Measurements from ENCODE around the gene SMAD7. TPM values are rescaled to one million over a fixed set of nuclear protein-coding genes. Genes with fewer than 3 reads are reported as not detected.

SMAD7 gene
- polyA plus RNA-seq, 1 donor: 7.4 TPM

DNA sequence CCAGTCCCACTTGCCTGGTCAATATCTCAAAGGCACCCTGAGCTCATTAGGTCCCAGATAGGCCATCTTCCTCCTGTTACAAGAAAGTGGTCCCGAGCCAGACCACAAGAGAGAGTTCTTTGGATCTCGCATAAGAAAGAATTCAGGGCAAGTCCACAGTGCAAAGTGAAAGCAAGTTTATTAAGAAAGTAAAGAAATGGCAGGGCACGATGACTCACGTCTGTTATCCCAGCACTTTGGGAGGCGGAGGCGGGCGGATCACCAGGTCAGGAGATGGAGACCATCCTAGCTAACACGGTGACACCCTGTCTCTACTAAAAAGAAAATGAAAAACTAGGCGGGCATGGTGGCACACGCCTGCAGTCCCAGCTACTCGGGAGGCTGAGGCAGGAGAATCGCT is 10.8 kb upstream of the SMAD7 start:
- no peak for DNase-seq (ENCODE audit: low read depth)

DNA sequence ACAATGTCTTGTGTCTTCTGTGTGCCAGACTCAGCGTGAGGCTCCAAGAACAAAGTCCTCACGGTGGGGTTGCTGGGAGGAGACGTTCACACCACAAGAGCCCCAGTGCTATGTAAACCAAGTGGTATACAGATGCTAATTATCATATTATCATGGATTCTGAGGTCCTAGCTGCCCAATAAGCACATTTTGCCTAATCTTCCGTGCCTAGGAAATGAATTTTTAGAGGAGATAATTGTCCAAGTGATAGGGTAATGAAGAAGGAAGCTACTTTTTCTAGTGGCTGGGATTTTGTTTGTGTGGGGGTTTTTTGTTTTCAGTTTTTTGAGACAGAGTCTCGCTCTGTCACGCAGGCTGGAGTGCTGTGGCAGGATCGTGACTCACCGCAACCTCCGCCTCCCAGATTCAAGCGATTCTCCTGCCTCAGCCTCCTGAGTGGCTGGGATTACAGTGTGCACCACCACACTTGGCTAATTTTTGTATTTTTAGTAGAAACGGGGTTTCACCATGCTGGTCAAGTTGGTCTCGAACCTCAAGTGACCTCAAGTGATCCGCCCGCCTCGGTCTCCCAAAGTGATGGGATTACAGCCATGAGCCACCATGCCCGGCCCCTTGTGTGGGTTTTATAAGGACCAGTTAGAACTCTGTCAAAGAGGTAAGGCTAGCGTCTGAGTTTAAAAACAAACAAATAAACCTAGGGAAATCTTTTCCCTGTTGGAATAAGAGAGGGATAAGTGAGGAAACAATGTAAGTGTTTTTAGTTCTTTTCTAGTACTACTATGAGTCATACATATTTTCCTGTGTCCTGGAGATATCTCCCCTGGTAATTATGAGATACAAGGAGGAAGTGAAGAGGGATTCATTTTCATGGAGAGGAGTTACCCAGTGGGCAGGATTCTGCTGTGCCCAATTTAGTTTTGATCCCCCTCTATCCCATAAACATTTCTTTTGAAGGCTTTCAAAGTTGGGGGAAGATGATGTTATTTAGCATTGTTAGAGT is 9.5 kb upstream of the SMAD7 start:
- no peak for DNase-seq (ENCODE audit: low read depth)

DNA sequence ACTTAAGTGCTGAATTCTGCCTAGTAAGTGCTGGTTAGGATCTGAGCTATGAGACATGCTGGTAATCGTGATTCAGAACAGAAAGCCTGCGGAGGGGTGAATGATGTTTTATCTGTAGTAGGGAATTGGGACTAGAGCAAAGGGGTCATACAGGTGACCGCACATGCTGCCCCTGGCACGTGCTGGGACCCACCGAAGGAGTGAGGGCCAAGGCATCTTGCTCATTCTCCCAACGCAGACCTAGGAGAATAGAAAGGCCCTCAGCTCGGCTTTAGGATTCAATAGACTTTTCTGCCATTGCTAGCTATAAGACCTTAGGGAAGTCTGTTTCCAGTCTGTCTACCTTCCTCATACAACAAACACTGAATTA is 8.8 kb upstream of the SMAD7 start:
- no peak for DNase-seq (ENCODE audit: low read depth)

DNA sequence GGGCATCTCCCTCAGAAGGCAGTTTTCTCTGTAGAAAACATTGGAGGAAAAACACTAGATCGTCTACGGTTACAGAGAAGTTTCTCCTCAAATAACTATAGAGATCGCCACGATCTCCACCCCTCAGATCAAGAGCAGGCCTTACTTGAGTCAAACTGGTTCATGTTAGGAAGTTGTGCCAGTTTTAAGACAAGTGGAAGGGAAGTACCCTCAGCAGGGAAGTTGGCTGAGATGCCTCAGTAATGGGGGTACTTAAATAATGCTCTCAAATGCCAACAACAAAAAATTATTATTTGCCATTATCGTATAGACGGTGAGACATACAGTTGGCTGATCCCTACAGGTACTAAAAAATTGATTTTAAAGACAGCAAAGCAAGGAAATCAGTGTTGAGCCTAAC is 8.2 kb upstream of the SMAD7 start:
- no peak for DNase-seq (ENCODE audit: low read depth)

DNA sequence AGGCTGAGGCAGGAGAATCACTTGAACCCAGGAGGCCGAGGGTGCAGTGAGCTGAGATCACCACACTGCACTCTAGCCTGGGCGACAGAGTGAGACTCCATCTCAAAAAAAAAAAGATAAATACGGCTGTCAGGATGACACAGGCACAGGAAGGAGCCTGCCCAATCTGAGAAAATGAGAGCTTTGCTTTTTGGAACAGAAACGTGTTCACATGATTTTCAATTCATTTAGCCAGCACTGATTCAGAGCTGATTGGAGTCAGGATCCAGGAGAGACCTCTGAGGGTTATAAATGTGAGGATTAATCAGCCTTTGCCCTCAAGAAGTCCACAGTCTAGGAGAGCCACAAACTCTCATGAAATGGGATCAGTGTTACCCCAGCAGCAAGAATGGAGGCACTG is 6.9 kb upstream of the SMAD7 start:
- no peak for DNase-seq (ENCODE audit: low read depth)

DNA sequence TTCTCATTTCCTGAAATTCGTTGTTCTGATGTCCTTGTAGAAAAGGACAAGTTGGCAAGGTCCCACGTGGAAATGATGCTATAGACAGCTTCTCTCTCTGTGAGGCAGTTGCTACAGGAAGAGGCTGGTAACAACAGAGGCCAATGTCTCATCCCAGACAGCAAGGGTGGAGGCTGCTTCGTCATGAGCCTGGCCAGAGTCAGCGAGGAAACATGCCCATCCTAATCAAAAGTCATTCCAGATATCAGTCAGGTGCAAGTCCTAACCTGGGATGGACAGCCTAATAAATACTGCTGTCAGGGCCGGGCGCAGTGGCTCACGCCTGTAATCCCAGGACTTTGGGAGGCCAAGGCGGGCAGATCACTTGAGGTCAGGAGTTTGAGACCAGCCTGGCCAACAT is 6.4 kb upstream of the SMAD7 start:
- no peak for DNase-seq (ENCODE audit: low read depth)

DNA sequence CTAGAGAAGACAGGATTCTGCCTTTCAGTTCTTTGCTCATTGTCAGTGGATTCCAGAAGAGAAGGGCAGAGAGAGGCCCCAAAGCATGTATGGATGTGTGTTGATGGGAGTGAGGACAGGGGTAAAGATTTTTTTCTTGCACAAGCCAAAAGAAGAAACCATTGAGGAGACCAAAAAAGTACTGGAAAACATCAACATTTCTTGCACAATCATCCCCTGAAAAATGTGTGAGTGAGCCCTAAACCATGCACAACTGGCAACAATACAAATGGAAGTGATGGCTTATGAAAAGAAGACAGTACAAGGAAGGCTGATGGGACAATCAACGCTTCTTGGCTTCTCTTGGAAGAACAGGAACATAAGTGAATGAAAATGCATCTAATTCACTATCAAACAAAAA is 5.6 kb upstream of the SMAD7 start:
- no peak for DNase-seq (ENCODE audit: low read depth)

DNA sequence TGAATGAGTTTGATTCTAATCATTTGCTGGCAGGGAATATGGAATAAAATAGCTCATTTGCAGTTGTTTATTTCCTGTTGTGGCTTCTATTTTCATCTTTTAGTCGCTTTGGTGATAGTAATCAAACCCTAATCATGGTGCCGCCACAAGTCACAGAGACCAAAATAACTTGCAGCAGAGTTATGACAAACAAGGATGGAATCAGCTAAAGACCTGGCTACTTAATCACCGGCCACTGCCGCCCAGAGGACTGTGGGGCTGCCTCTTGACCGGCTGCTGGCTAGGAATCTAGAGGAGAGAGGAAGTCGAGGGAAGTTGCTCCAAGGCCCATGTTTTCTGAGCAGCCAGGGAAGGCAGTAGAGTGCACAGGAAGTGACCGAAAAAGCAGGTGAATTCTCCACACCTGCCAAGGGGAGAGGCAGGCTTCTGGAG is 5.1 kb upstream of the SMAD7 start:
- no peak for DNase-seq (ENCODE audit: low read depth)

DNA sequence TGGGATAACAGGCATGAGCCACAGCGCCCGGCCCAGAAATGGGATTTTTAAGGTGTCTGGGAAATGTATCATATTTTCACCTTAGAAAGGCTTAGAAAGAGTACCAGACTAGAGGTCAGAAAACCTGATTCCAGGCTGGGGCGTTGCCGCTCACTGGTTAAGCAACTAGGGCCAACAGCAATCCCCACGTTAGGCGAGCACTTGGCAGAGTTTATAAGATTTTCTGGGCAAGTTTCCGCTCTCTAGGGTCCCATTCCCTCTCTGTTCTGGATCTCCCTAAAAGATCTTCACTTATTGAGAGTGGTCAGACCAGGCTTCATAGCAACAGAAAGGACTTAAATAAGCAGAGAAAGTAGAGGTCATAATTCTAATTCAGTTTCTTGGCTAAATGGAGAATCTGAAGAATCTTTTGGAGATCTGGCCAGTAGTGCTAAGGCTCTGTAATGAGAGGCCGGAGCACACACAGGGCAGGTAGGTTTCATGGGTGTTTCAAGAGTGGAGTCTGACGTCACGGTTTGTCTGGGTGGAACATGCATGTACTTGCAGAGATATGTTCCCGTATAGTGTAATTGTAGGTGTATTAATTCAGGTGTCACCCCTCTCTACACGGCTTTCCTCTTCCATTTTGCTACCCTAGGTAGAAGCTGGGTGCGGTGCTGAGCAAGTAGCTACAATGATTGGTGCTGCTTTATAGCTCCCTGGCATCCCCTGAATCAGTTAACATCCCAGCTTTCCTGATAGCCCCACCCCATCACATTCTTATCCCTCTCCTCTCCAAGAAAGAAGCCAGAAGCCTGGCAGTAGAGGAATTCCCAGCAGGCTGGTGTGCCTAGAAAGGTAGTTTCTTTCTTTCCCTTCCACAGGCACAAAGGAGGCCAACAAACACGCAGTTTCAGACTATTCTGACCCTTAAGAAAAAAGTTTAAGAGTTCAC is 4.4 kb upstream of the SMAD7 start:
- DNase-seq (ENCODE audit: low read depth): no peak

DNA sequence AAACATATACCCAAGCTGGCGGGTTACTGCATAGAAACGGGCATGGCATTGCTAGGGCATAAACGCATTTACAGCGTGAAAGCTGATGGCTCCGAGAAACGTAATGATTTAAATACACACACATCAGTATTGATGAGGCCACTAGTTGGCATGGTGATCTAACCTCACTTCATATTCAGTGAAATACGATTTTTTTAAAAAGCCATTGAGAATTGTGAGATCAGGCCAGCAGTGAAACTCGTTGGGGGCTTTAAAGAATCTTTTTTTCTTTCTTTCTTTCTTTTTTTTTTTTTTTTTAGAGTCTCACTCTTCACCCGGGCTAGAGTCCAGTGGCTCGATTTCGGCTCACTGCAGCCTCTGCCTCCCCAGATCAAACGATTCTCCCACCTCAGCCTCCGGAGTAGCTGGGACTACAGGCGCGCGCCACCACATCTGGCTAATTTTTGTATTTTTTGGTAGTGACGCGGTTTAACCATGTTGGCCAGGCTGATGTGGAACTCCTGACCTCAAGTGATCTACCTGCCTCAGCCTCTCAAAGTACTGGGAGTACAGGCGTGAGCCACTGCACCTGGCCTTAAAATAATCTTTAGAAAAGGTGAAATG is 2.4 kb upstream of the SMAD7 start:
- DNase-seq (ENCODE audit: low read depth): no peak

DNA sequence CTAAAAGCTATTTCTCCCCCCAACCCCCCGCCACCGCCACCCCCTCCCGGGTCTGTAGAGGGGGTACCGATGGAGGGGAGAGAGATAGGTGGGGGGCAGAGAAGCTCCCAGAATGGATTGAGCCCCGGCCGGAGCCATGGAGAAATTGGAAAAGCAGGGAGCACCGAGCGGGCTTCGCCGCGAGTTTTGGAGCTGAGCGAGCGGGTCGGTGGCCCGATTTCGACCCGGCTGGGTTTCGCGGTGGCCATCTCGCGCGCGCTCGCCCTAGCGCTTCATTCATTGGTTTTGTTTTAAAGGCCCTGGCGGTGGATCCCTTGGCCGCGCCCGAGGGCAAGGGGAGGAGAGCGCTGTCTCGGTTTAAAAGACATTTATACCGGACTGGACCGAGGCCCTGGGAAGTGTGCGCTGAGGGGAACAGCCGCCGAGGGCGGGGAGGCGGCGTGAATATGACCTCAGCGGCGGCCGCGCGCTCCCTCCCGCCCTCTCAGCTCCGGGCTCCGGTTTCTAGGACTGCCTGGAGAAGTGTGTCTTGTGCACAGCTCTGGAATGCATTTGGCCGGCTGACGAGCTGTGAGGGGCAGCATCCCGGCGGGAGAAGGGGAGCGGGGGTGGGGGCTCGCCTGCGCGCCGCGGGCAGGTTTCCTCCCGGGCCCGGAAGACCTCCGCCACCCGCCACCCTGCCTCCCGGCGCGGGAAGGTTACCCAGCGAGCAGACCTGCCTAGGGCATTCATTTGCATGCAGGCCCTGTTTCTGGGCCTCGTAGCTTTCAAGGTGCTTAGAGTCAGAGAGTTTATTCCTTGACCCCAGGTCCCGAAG is 1.7 kb upstream of the SMAD7 start:
- no peak for DNase-seq (ENCODE audit: low read depth)

DNA sequence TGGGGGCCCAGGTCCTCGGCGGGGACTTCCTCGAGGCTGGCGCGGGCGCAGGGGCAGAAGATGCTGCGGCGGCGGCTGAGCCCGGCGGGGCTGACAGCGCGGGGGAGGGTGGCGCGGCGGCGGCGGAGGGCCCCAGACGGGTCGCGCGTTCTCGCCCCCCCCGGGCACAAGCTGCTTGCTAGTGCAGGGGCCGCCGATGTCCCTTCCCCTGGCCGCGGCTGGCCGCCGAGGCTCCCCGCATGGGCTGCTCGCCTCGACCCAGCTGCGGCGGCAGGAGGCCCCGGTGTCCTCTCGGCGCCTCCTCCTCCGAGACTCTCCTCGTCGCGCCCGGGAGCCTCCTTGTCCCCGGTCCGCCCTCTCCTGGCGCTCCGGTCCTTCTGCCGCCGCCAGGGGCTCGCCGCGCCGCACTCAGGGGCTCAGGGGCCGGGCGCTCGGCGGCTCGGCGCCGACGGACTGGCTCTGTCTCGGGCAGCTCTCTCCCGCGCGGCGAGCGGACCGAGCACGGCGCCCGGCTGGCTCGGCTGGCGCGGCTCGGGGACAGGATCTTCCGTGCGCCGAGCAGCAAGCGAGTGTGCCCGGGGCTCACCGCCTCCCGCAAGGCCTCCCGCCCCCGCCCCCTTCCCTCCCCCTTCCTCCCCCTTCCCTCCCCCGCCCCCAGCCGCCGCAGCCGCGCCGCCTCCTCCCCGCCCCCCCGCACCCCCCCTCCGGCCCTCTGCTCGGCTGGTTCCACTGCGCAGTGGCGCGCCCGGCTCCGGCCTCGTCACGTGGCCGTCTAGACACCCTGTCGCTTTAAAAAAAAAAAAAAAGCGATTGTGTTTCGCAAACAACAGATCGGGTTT is 902 bp upstream of the SMAD7 start:
- DNase-seq (ENCODE audit: low read depth): no peak

DNA sequence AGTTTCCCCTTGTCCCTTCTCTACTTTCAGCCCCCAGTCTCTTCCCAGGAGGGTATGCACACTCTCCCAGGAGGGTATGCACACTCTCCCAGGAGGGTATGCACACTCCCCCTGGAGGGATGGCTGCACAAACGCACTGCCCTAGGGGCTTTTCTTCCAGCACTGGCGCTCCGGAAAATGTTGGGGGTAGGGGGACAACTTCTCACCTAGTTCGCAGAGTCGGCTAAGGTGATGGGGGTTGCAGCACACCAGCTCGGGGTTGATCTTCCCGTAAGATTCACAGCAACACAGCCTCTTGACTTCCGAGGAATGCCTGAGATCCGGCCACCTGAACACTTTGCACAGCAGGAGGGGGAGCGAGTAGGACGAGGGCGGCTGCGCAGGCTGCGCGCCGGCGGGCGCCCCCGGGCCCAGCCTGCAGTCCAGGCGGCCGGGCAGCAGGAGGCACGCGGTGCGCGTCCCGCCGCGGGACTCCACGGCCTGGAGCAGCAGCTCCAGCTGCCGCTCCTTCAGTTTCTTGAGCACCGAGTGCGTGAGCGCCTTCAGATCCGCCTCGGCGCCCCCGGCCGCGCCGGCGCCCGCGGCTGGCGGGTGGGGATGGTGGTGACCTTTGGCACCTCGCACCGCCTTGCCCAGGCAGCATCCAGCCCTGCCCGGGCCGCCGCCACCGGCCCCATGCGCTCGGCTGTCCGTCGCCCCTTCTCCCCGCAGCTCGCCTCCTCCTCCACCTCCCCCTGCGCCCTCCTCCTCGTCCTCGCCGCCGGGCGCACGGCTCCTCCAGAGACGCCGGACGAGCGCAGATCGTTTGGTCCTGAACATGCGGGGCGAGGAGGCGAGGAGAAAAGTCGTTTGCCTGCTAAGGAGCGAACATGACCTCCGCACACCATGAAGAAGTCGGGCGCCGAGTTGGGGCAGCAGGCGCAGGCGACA is 894 bp downstream of the SMAD7 start:
- DNase-seq (ENCODE audit: low read depth): no peak

DNA sequence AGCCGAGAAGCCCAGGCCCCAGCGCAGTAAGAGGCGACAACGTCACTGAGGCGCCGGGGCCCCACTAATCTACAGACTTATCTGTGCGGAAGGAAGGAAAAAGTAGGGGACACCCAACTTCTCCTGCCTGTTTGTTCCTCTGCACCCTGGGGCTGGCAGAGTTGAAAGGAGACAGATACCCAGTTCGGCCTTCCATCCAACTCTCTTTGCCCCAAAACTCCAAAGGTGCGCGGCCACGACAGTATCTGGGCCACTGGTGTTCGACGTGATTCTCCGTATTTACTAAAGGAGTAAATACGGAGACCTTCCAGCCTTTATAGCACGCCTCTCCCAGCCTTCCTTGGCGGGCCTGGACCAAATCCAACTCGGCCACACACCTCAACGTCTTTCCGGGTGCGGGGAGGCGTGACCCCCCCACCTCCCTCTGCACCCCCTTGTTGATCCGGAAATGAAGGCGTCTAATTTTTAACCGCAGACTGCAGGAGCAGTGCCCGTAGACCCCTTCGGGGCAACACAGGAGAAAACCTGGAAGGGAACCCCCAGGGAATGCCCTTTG is 1.6 kb downstream of the SMAD7 start:
- DNase-seq (ENCODE audit: low read depth): no peak

DNA sequence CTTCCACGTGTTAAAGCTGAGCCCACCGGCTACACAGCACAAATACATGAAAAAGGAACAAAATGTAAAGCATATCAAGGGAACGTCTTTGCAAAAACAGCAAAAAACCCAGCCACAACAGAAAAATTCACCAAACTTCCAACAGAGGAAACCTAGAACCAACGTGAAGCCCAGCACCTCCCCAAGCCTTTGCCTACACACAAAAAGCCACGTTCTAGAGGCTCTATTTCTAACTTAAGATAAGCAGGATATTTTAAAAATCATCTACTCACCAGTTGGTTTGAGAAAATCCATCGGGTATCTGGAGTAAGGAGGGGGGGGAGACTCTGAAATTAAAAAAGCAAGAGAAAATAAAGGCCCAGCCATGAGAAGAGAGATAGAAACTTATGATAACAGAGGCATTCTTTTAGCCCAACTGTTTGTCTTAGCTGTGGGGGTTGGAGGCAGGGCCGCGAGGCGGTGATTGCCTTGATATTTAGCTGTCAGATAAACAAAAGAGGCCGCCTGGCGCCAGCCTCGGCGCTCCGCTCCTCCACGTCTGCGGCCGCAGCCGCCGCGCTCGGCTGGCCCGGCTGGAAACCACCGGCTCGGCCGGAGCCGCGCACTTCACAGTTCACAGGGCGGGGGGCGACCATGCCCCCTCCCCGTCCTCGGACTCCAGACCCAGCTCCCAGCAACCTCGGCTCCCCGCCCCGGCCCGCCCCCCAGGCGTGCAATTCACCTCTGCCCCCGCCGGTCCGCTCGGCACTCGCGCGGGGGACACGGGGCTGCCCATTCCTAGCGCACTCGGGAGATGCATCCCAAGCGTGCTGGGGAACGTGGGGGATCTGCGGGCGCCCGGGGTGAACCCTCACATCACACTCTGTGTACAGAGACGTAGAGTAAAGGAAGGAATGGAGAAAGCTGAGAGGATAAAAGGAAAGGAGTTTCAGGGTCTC is 2.4 kb downstream of the SMAD7 start:
- no peak for DNase-seq (ENCODE audit: low read depth)

DNA sequence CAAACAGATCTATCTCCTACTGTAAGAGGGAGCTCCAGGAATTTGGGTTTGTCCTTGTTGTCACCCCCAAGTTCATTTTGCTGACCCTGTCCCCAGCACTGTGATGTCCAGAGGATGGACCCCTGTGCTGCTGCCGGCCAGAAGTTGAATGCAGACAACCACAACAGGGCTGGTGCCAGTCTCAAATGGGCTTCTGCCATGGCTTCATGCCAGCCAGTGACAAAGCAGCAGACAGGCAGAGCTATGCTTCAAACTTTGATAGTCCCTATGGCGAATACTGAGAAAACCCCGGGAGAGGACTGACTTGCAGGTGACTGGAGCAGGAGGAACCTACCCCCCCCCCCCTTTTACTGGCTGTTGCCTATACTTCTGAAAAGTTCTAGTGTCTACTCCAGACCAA is 3.2 kb downstream of the SMAD7 start:
- no peak for DNase-seq (ENCODE audit: low read depth)

DNA sequence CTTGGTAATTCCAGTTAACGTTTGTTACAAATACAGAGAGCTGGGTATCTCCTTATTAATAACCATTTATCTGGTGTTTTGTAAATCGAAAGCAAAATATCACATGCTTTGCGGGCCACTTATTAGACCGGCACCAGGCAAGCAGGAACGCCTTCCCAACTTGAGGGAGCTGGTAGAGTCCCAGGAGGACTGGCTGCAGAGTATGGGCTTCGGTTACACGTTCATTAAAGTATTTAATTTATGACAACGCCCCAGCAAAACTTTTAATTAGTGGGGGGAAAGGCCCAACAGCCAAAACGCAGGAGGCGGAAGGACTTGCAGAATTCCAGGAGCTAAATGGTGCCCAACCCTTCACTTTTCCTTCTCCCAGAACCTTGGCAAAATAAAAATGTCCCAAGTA is 3.7 kb downstream of the SMAD7 start:
- DNase-seq (ENCODE audit: low read depth): no peak

DNA sequence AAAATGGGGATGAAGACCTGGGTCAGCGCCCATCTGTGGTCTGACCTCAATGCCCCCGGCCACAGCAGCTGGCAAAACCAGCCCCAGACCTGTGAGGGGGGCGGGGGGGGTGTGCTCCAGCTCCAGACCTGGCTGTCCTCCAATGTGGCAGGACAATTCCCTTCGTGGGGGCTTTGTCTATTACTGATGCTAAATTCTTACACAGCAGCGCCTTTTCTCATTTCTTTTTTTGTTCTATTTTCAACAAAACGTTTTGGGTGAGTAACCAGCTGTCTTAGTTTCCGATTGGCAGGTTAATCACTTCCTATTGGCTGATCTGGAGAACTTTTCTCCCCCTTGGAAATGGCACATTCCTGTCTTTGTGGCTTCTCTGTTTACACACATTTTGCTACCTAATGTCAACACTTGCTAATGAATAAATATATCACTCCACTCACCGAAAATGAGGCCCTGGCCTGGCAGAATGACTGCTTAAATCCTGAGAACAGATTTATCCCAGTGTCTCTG is 4.4 kb downstream of the SMAD7 start:
- no peak for DNase-seq (ENCODE audit: low read depth)

Measured in forelimb muscle (tissue), 1 donor.